HL-60 (cell line): ENCODE results near the gene CAST.

Source experiments
- DNase-seq, 2 experiments: peaks; one replicate each; pipeline ENCODE4 v3.0.0-alpha.2; 2010 to 2020; ENCODE audit warnings: low read depth in 1 of 2, low spot score in 1 of 2
- H3K27ac ChIP-seq: fragments of 250-450 bp; sonication (Bioruptor Pico); replicated peaks from 2 replicates; pipeline ENCODE4 v1.5.1; 2020; ENCODE audit warnings: mild to moderate bottlenecking, moderate library complexity
- H3K27me3 ChIP-seq: fragments of 250-450 bp; sonication (Bioruptor Pico); 2 replicates; pipeline ENCODE4 v1.5.1; 2021; ENCODE audit warnings: mild to moderate bottlenecking, moderate library complexity; ENCODE audit not compliant: insufficient read depth, poor library complexity, severe bottlenecking
- H3K4me3 ChIP-seq: replicated peaks from 2 replicates; pipeline ENCODE4 v1.5.1; 2011; ENCODE audit warnings: mild to moderate bottlenecking, control low read depth, low read length; ENCODE audit not compliant: insufficient read depth
- GABPA ChIP-seq: IDR thresholded peaks from 2 replicates; pipeline ENCODE4 v1.6.1; 2012; ENCODE audit warnings: low read depth
- POLR2AphosphoS5 ChIP-seq: IDR thresholded peaks from 2 replicates; pipeline ENCODE4 v1.6.1; 2012; ENCODE audit warnings: low read depth
- REST ChIP-seq: IDR thresholded peaks from 2 replicates; pipeline ENCODE4 v1.6.1; 2012; ENCODE audit warnings: low read depth; ENCODE audit not compliant: insufficient replicate concordance
- SPI1 ChIP-seq: IDR thresholded peaks from 2 replicates; pipeline ENCODE4 v1.6.1; 2012; ENCODE audit warnings: low read depth, mild to moderate bottlenecking, borderline replicate concordance
- TF ChIP-seq, protein P1 (sequence below): IDR thresholded peaks from one replicate; pipeline ENCODE4 v1.5.1; 2011; ENCODE audit warnings: low read length, control low read depth, inconsistent platforms; ENCODE audit not compliant: insufficient read depth

CAST gene

GRCh38 chr5:96818125-96818788 lies 156.1 kb downstream of the CAST start:
- Histone ChIP-seq H3K27me3 (no peaks in the 10 kb centered on the region), H3K4me3 (no peak overlapping the region), H3K27ac (no peak overlapping the region)
- DNase-seq, result no peak
- TF ChIP-seq, protein P1, sequence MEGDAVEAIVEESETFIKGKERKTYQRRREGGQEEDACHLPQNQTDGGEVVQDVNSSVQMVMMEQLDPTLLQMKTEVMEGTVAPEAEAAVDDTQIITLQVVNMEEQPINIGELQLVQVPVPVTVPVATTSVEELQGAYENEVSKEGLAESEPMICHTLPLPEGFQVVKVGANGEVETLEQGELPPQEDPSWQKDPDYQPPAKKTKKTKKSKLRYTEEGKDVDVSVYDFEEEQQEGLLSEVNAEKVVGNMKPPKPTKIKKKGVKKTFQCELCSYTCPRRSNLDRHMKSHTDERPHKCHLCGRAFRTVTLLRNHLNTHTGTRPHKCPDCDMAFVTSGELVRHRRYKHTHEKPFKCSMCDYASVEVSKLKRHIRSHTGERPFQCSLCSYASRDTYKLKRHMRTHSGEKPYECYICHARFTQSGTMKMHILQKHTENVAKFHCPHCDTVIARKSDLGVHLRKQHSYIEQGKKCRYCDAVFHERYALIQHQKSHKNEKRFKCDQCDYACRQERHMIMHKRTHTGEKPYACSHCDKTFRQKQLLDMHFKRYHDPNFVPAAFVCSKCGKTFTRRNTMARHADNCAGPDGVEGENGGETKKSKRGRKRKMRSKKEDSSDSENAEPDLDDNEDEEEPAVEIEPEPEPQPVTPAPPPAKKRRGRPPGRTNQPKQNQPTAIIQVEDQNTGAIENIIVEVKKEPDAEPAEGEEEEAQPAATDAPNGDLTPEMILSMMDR, result no peak
- TF ChIP-seq GABPA (no peak), REST (no peak), SPI1 (no peak), POLR2AphosphoS5 (no peak)

DNA sequence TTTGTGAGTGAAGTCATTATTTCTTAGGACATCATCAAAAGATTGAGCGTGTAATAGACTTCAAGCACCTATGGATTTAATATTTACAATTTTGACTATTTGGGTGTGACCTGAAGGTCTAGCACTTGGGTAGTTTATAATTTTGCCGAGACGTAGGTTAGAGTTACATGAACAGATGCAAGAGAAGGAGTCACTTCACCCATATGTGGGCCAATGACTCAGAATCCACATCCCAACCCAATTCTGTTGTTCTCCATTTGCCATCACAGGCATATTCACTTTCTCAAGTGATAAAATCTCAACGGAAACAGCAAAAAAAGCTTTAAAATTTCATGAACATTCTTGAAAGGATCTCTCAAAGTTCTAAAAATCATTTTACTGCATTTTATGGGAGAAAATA lies 157.6 kb downstream of the CAST start:
- TF ChIP-seq POLR2AphosphoS5 (no peak), GABPA (no peak), REST (no peak), SPI1 (no peak)
- TF ChIP-seq, protein P1, result no peak
- Histone ChIP-seq H3K4me3 (no peak overlapping the region), H3K27ac (no peak overlapping the region), H3K27me3 (no peaks in the 10 kb centered on the region)
- DNase-seq, result no peak

DNA sequence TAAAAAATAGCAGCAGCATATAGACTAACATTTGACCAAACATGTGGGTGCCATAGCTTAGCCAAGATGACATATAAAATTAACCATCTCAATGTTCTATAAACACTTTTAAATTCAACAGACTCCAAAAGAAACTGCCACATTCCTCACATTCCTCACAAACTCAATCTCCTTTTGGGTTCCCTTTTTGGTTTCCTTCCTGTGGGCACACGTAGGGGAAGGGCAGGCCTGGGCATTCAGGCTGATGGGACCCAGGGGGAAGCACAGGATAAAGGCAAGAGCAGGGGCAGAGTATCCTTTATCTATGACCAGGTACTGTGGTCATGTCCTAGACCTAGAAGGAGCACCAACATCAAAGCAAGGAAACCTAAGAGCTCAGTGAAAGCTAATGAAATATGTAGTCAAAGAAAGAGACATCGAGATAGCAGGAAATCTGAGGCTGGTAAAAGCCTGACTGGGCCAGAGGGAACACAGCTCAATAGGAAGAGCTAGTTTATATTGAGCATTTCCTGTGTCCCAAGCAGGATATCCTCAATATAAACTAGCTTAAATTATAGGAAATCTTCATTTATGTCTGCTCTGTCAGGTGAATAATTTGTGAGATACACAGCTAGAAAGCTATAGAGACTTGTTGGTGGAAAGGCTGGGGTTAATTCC lies 159.2 kb downstream of the CAST start:
- TF ChIP-seq SPI1 (no peak), POLR2AphosphoS5 (no peak), REST (no peak), GABPA (no peak)
- TF ChIP-seq, protein P1, result no peak
- no peak overlapping the region for H3K4me3 ChIP-seq
- no peak overlapping the region for H3K27ac ChIP-seq
- no peak for DNase-seq
- no peaks in the 10 kb centered on the region for H3K27me3 ChIP-seq
